ENCODE measurements around the gene B3GNT7. TPM values are rescaled to one million over a fixed set of nuclear protein-coding genes. Genes with fewer than 3 reads are reported as not detected.
"Not testable (repeated sequence)": the region's sequence is repeated elsewhere in the genome, so short reads cannot be mapped to it uniquely, and the experiment has no call there.

The B3GNT7 gene
- total and polyA plus RNA-seq, 12 donors, result 0.72 to 61.7 (median 2.1) TPM

DNA sequence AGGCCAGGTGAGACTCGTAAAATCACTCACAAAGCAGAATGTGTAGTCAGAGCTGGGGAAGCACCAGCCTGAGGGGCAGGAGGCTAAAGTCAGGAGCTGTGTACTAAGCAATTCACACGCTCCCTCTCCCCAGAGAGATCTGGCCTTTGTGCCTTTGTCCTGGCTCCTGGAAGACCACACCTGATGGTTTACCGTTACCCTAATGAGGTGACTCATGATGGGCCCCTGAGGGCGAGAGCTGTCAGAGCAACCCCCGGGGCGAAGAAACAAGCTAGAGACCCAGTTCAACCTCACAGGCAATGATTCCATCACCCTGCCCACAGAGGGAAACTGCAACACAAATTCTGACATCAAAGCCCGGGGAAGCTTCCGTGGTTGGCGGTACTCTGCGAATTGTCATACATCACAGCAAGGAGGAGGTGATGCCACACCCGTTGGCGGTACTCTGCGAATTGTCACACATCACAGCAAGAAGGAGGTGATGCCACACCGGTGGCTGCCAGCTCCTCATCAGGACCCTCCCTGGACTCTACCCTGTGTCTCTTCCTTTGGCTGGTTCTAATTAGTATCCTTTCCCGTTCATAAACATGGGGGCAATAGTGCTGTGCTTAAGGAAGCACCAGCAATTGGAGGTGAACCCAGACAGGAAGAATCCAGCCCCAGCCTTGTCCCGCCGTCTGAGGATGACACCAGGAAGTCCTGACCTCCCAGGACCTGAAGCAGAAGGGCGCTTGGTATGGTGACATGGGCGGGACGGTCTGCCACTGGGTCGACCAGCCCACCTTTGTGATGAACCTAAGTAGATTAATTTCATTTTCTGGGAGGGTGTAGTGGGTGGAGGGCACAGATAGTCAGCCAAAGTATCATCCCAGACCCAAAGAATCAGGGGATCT is 30.5 kb downstream of the B3GNT7 start:
- 73 to 76% methylated on average over 21 of the region's 21 CpGs for WGBS, 2 donors

GRCh38 chr2:231427116-231427515 is 31.6 kb downstream of the B3GNT7 start:
- intact Hi-C loops (cut with DNase I), result no loop called here
- peak overlapping the region in 1 of 10 donors; percentile 20 for H3K27ac ChIP-seq
- ATAC-seq (no peak), DNase-seq (no peak)
- TF ChIP-seq, protein P1, sequence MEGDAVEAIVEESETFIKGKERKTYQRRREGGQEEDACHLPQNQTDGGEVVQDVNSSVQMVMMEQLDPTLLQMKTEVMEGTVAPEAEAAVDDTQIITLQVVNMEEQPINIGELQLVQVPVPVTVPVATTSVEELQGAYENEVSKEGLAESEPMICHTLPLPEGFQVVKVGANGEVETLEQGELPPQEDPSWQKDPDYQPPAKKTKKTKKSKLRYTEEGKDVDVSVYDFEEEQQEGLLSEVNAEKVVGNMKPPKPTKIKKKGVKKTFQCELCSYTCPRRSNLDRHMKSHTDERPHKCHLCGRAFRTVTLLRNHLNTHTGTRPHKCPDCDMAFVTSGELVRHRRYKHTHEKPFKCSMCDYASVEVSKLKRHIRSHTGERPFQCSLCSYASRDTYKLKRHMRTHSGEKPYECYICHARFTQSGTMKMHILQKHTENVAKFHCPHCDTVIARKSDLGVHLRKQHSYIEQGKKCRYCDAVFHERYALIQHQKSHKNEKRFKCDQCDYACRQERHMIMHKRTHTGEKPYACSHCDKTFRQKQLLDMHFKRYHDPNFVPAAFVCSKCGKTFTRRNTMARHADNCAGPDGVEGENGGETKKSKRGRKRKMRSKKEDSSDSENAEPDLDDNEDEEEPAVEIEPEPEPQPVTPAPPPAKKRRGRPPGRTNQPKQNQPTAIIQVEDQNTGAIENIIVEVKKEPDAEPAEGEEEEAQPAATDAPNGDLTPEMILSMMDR (IDR thresholded peaks at IDR 0.05), result no peak
- H3K27me3 ChIP-seq, result no peaks in the 10 kb centered on the region
- no peaks in the 10 kb centered on the region for H3K4me1 ChIP-seq
- WGBS, 2 donors, result 88 to 91% methylated on average over 3 of the region's 3 CpGs
- H3K36me3 ChIP-seq, result no peaks in the 10 kb centered on the region
- no peaks in the 10 kb centered on the region for H3K9me3 ChIP-seq
- H3K4me3 ChIP-seq, result no peak overlapping the region

More for the DNA sequence above, 30.5 kb downstream of the B3GNT7 start:
- ATAC-seq, result no peak
- Histone ChIP-seq H3K4me3 (no peak overlapping the region), H3K9me3 (no peaks in the 10 kb centered on the region), H3K4me1 (no peaks in the 10 kb centered on the region), H3K27ac (no peak overlapping the region), H3K27me3 (no peaks in the 10 kb centered on the region), H3K36me3 (no peaks in the 10 kb centered on the region)
- DNase-seq, result no peak
- intact Hi-C loops (cut with DNase I), result no loop called here
- TF ChIP-seq, protein P1 (IDR thresholded peaks at IDR 0.05), result no peak

DNA sequence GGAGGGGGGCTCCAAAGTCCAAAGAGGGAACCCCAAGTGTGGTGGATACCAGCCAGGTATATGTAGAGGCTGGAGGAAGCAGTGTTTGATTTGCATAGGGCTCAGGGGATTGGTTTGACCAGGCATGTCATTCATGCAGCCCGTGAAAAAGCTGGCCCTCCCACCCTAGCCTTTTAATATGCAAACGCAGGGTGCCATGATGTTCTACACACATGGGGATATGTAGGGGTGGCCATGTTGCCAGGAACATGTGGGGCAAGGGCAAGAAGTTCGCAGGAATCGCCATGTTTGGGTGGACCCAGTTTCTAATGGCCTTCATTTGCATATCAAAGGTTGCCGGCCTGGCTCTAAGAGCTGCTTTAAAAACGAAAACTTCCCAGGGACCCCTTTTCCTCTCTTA is 33.6 kb downstream of the B3GNT7 start:
- TF ChIP-seq, protein P1 (IDR thresholded peaks at IDR 0.05), result no peak
- ATAC-seq (no peak), DNase-seq (no peak)
- Histone ChIP-seq H3K27ac (no peak overlapping the region), H3K4me1 (no peaks in the 10 kb centered on the region), H3K9me3 (no peaks in the 10 kb centered on the region), H3K27me3 (no peaks in the 10 kb centered on the region), H3K4me3 (no peak overlapping the region), H3K36me3 (no peaks in the 10 kb centered on the region)
- 77 to 79% methylated on average over 6 of the region's 6 CpGs for whole genome bisulfite sequencing, 2 donors
- intact Hi-C loops (cut with DNase I), result no loop called here

GRCh38 chr2:231429901-231430300 is 34.4 kb downstream of the B3GNT7 start:
- Histone ChIP-seq H3K27ac (no peak overlapping the region), H3K4me3 (no peak overlapping the region), H3K9me3 (no peaks in the 10 kb centered on the region), H3K27me3 (no peaks in the 10 kb centered on the region), H3K36me3 (no peaks in the 10 kb centered on the region), H3K4me1 (no peaks in the 10 kb centered on the region)
- intact Hi-C loops (cut with DNase I), result no loop called here
- TF ChIP-seq, protein P1 (IDR thresholded peaks at IDR 0.05), result no peak
- WGBS, 2 donors, result 91 to 93% methylated on average over 3 of the region's 3 CpGs
- no peak for ATAC-seq
- no peak for DNase-seq

- WGBS, 2 donors, result 73 to 87% methylated on average over 4 of the region's 4 CpGs
- H3K27me3 ChIP-seq; ATAC-seq; H3K36me3 ChIP-seq; DNase-seq; H3K27ac ChIP-seq; H3K4me3 ChIP-seq; H3K9me3 ChIP-seq; H3K4me1 ChIP-seq; intact Hi-C loops (cut with DNase I): not testable (repeated sequence)
Observed at GRCh38 chr2:231430437-231430836, 34.9 kb downstream of the B3GNT7 start.
